ENCODE measurements around the gene BCL11B.

- no peak for TF ChIP-seq POLR2A (IDR thresholded peaks at IDR 0.05)
- no peak for TF ChIP-seq CTCF (IDR thresholded peaks at IDR 0.05)
- no peak for TF ChIP-seq POLR2AphosphoS5 (IDR thresholded peaks at IDR 0.05)
These were observed 42.3 kb downstream of the BCL11B start for GRCh38 chr14:99229654-99230207.

Measured in upper lobe of left lung (tissue), 4 donors.